Ecto neural progenitor cell (in vitro differentiated cells): ENCODE data around the gene BIRC3.

Source experiments
- DNase-seq: peaks from one replicate; pipeline ENCODE4 v3.0.0-alpha.2; 2018; ENCODE audit warnings: low spot score

BIRC3 gene

DNA sequence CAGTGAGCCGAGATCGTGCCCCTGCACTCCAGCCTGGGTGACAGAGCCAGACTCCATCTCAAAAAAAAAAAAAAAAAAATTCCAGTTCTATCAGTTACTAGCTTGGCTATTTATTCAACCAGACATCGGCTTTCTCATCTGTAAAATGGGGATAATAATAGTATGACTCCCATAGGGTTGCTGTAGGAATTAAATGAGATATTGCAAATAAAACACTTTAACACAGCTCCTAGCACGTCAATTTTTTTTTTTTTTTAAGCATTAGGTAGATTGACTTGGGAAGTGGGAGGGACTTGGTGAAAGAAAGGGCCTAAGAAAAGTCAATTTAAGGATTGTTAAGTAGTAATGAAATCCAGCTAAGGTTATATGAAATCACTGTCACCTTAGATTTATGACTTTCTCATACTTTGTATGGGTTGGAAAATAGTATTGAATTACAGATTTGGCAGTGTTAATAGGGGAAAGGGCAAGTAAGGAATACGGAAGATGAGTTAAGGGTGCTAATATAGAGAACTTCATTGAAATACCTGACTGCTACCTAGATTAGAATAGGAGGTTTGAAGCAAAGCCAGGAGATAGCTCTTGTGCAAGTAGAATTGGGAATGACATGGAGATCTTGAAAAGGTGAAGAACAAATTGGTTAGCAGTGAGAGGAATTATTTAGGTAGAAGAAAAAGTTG, 58.6 kb downstream of the BIRC3 start:
- no peak for DNase-seq

- no peak for DNase-seq
Observed at GRCh38 chr11:102377891-102378290, 60.6 kb downstream of the BIRC3 start.

GRCh38 chr11:102378818-102379217, 61.5 kb downstream of the BIRC3 start:
- DNase-seq = no peak

DNA sequence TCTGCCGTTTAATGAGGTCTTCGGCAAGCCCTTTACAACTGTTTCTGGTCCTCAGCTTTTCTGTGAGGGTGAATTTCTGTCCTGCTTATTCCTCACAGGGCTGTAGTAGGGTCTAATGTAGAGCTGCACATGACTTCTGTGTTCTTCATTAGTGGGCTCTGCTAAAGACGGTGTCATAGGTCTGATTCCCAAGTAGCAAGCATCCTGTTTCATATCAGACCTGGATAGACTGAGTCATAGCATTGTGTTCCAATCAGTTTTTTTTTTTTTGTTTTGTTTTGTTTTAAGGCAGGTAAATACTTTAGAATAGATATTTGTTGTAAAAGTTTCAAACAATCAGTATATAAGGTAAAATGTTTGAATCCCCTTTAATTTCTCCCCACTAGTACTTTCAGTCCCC, 65.1 kb downstream of the BIRC3 start:
- no peak for DNase-seq

DNA sequence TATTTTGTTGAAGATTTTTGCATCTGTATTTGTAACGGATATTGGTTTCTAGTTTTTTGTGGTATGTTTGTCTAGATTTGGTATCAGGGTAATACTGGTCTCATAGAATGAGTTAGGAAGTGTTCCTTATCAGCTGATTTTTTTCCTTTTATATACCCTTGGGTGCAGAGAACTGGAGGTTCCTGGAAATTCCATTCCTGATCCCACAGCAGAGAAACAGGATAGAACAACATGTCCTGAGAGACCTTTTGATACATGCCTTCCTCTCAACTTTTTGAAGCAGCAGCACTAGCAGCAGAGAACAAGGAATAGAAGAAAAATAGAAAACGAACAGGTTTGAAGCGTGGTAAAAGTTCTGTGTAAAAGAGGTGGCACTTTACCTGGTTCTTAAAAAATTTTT, 66.6 kb downstream of the BIRC3 start:
- no peak for DNase-seq

DNA sequence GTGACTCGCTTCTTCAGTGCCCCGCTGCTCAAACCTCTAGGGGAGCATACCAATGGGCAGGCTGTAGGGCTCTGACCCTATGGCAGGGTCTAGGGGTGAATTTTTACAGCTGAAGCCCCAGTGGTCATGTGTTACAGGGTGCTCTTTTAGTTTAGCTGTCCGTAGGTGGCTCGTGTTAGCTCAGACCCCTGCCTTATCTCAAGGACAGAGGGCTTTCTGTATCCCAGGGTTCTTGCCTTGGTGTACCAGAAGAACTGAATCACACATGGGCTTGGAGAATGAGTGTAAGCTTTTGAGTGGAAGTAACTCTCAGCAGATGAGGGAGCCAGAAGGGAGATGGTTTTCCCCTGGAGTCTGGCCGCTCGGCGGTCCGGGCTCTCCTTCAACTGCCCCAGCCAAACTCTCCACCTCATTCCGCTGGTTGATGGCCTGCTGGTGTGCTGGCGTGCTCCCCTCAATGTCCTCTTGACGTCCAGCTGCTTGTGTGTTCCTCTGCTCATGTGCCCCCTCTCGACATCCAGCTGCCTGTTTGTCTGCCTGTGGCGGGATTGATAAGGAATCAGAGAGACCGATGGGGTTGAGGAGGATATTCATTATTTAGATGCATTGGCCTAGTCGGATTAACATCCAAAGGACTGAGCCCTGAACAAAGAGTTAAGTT, 67.3 kb downstream of the BIRC3 start:
- no peak for DNase-seq

GRCh38 chr11:102385085-102386007, 68.1 kb downstream of the BIRC3 start:
- DNase-seq = no peak

DNA sequence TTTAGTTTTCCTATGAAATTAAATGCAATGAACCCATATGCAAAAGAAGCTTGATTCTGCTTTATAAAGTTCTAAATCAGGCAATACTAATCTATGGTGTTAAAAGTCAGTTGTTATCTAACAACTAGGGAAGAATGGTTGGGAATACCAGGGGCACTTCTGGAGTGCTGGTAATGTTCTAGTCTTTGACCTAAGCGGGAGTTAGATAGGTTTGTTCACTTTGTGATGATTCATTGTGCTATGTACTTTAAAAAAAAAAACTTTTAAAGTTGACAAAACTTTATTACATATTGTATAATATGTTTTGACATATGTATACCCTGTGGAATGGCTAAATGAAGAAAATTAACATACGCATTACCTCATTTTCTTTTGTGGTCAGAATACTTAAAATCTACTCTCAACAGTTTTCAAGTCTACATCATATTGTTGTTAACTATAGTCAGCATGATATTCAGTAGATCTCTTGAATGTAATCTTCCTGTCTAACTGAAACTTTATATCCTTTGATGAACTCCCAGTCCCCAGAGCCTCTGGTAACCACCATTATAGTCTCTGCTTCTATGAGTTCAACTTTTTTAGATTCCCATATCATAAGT, 69.0 kb downstream of the BIRC3 start:
- no peak for DNase-seq

DNA sequence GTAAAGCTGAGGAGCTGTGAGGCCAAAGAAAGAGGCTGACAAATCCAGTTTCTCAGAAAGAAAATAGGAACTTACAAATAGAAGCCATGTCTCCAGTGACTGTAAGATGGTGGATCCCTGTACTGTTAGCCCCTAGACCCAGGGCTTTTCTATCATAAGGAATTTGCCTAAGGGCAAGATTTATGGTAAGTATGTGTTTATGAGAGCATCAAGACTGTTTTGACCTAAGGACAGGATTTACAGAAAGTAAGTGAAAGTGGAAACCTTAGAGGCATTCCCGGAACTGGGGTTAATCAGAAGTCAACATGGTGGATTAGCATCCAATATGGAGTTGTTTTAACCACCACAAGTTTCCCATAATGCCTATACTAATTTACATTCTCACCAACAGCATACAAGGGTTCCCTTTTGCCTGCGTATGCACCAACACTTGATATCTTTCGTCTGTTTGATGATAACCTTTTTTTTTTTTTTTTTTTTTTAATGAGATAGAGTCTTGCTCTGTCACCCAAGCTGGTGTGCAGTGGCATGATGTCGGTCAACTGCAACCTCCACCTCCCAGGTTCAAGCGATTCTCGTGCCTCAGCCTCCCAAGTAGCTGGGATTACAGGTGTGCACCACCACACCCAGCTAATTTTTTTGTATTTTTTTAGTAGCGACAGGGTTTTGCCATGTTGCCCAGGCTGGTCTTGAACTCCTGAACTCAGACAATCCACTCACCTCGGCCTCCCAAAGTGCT, 69.9 kb downstream of the BIRC3 start:
- DNase-seq = no peak
